Fibroblast of lung (primary cell): Measurements from ENCODE around the gene TMEM151B.

Experiments used
- EZH2 ChIP-seq: IDR thresholded peaks from 2 replicates; pipeline ENCODE4 v1.5.1; 2012; ENCODE audit warnings: low read length, control low read depth, mild to moderate bottlenecking; ENCODE audit errors: missing control alignments
- TF ChIP-seq, protein P1 (sequence below), 2 donors: IDR thresholded peaks in 1 of 2; conservative IDR thresholded peaks in 1 of 2; 1 replicate in 1 of 2; 2 replicates in 1 of 2; pipeline ENCODE4 v1.5.1; 2011 to 2012; ENCODE audit warnings: low read length in 2 of 2, control low read depth in 1 of 2, inconsistent platforms in 1 of 2, low read depth in 1 of 2, mild to moderate bottlenecking in 1 of 2

DNA sequence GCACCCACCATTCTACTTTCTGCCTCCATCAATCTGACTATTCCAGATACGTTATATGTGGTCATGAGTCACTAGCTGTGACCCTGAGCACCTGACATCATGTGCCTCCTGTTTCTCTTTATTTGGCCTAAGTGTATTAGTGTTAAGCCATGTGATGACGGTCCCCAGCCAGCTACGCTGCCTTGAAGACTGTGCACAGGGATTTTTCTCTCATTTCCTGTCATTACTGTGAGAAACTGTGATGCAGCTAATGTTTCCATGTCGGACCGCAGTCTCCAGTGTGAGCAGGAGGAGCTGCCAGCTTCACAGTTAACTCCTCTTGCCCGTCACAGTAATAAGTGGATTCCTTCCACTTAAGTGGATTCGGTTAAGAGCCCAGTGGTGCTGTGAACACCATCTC, 62.3 kb downstream of the TMEM151B start:
- TF ChIP-seq, protein P1, sequence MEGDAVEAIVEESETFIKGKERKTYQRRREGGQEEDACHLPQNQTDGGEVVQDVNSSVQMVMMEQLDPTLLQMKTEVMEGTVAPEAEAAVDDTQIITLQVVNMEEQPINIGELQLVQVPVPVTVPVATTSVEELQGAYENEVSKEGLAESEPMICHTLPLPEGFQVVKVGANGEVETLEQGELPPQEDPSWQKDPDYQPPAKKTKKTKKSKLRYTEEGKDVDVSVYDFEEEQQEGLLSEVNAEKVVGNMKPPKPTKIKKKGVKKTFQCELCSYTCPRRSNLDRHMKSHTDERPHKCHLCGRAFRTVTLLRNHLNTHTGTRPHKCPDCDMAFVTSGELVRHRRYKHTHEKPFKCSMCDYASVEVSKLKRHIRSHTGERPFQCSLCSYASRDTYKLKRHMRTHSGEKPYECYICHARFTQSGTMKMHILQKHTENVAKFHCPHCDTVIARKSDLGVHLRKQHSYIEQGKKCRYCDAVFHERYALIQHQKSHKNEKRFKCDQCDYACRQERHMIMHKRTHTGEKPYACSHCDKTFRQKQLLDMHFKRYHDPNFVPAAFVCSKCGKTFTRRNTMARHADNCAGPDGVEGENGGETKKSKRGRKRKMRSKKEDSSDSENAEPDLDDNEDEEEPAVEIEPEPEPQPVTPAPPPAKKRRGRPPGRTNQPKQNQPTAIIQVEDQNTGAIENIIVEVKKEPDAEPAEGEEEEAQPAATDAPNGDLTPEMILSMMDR (conservative IDR thresholded peaks at IDR 0.05 in 1 of 2, IDR thresholded peaks at IDR 0.05 in 1 of 2; ENCODE audit: low read depth in 1 of 2, low read length in 2 of 2), result no peak
- TF ChIP-seq EZH2, result no peak
